ENCODE measurements around the gene AKNAD1.

The AKNAD1 gene

DNA sequence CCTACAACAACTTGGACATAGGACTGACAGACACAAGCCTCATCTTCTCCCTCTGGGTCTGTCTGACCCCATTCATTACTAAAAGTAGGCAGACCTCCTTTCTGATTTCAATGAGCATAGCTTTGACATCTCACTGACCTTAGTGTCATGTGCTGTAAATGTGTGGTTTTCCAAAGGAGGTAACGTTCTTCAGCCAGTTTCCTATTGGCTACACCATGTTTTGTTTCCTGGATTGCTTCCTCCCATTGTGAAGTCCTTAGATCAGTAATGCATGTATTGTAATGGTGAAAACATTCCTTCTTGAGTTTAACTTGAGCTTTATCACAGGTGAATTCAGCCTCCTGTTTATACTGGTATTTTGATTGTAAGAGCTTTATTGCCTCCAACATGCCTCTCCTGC is 89.8 kb downstream of the AKNAD1 start:
- Histone ChIP-seq H3K9ac (ENCODE audit: low read length) (no peak overlapping the region), H3K79me2 (ENCODE audit: low read length) (no peaks in the 10 kb centered on the region), H3K4me1 (ENCODE audit: low read length) (no peaks in the 10 kb centered on the region), H3K4me3 (ENCODE audit: low read length) (no peak overlapping the region), H2AFZ (ENCODE audit: low read length) (no peak overlapping the region), H3K27me3 (replicated peaks; ENCODE audit: insufficient read depth, low read length) (no peaks in the 10 kb centered on the region), H3K4me2 (ENCODE audit: low read depth, low read length) (no peak overlapping the region), H3K27ac (ENCODE audit: low read length) (no peak overlapping the region), H3K9me2 (replicated peaks; ENCODE audit: insufficient read depth, low read length) (no peaks in the 10 kb centered on the region), H3K9me3 (replicated peaks; ENCODE audit: insufficient read depth, low read length) (no peaks in the 10 kb centered on the region), H3F3A (ENCODE audit: insufficient read depth, low read length) (no peaks in the 10 kb centered on the region), H4K20me1 (ENCODE audit: insufficient read depth, low read length) (no peaks in the 10 kb centered on the region), H3K36me3 (replicated peaks; ENCODE audit: insufficient read depth, low read length) (no peaks in the 10 kb centered on the region)
- TF ChIP-seq, protein P1, sequence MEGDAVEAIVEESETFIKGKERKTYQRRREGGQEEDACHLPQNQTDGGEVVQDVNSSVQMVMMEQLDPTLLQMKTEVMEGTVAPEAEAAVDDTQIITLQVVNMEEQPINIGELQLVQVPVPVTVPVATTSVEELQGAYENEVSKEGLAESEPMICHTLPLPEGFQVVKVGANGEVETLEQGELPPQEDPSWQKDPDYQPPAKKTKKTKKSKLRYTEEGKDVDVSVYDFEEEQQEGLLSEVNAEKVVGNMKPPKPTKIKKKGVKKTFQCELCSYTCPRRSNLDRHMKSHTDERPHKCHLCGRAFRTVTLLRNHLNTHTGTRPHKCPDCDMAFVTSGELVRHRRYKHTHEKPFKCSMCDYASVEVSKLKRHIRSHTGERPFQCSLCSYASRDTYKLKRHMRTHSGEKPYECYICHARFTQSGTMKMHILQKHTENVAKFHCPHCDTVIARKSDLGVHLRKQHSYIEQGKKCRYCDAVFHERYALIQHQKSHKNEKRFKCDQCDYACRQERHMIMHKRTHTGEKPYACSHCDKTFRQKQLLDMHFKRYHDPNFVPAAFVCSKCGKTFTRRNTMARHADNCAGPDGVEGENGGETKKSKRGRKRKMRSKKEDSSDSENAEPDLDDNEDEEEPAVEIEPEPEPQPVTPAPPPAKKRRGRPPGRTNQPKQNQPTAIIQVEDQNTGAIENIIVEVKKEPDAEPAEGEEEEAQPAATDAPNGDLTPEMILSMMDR (IDR thresholded peaks at IDR 0.05; ENCODE audit: low read length), result no peak
- TF ChIP-seq EZH2phosphoT487 (IDR thresholded peaks at IDR 0.05; ENCODE audit: low read length) (no peak), EZH2 (optimal IDR thresholded peaks at IDR 0.05; ENCODE audit: low read depth, low read length) (no peak)
- DNase-seq, result no peak
